Spleen (tissue), 7 donors: Measurements from ENCODE around the gene GOLGA8B.

ENCODE experiments used
- POLR2A ChIP-seq, 3 donors: fragments of 450-650 bp; IDR thresholded peaks; one replicate each; pipeline ENCODE4 v1.5.1; 2017; ENCODE audit warnings: antibody characterized with exemption in 3 of 3, mild to moderate bottlenecking in 1 of 3
- TF ChIP-seq, protein P1 (sequence below), 11 experiments: fragments of 200-600 bp in 7 of 11; fragments of 450-650 bp in 4 of 11; sonication (generic) in 4 of 11; IDR thresholded peaks in 8 of 11; conservative IDR thresholded peaks in 3 of 11; 1 replicate in 7 of 11; 2 replicates in 4 of 11; pipeline versions ENCODE4 v1.4.0 to v1.8.0; 2016 to 2021; ENCODE audit warnings: antibody characterized with exemption in 11 of 11, inconsistent platforms in 4 of 11, mild to moderate bottlenecking in 1 of 11
- donor health status: DM: no; HTN: no; CAD: no; lungs with moderate emphysema.
- donor health status: DM: no; HTN: no; CAD: no.
- donor health status: DM: no; HTN: no; CAD: no.

DNA sequence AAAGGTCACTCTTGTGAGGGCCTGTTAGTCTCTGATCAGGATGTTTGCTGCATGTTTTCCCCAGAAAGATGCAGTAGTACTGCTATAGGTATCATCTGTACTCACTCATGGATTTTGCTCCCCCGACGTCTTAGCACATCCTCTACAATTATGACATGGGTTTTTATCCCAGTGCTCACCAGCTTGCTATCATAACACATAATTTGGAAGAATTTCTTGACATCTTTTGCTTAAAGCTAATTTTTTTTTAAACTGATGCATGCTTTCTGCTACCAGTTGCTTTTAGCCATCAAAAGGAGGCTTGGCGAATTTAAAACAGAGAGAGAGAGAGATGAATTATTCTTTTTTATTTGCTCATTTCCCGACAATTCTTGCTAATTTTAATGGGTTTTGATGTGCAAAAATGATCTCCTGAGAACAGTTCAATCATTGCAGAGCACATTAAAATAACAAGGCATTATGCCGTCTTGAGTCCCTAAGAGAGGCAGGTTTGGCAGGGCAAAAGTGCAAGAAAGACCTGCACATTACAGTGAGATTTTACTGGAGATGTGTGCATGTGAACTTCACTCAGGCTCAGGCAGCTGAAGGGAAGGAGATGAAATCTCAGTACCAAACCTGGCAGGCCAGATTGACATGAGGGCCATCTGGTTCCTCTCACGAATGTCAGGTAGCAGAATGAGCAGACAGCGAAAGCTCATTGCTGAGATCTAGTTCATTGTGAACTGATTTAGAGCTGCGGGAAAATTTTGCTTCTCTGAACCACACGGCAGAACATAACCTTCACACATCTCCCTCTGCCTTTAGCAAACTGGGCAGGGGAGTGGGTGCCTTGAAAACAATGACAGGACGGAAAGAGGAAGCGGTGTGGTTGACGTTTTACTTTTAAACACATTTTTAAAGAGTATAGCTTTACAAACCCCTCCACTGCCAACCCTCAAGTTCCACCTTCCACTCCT lies 25.9 kb upstream of the GOLGA8B start:
- TF ChIP-seq, protein P1, sequence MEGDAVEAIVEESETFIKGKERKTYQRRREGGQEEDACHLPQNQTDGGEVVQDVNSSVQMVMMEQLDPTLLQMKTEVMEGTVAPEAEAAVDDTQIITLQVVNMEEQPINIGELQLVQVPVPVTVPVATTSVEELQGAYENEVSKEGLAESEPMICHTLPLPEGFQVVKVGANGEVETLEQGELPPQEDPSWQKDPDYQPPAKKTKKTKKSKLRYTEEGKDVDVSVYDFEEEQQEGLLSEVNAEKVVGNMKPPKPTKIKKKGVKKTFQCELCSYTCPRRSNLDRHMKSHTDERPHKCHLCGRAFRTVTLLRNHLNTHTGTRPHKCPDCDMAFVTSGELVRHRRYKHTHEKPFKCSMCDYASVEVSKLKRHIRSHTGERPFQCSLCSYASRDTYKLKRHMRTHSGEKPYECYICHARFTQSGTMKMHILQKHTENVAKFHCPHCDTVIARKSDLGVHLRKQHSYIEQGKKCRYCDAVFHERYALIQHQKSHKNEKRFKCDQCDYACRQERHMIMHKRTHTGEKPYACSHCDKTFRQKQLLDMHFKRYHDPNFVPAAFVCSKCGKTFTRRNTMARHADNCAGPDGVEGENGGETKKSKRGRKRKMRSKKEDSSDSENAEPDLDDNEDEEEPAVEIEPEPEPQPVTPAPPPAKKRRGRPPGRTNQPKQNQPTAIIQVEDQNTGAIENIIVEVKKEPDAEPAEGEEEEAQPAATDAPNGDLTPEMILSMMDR (IDR thresholded peaks at IDR 0.05 in 8 of 11, conservative IDR thresholded peaks at IDR 0.05 in 3 of 11) = no peak
- no peak for TF ChIP-seq POLR2A (IDR thresholded peaks at IDR 0.05)
